Bronchial epithelial cell (primary cell): Measurements from ENCODE around the gene OR2AJ1. TPM values are rescaled to one million over a fixed set of nuclear protein-coding genes. Genes with fewer than 3 reads are reported as not detected.

Experiments used
- DNase-seq: peaks from one replicate; pipeline ENCODE4 v3.0.0-alpha.2; 2010; ENCODE audit warnings: low read depth
- FAIRE-seq: peaks from 2 replicates; lab custom pipeline; 2011; peaks lifted over from hg19 to GRCh38; lab: Jason Lieb, UNC
- H3K27me3 ChIP-seq: 2 replicates; pipeline ENCODE4 v1.5.1; 2011; ENCODE audit warnings: low read length; ENCODE audit not compliant: control insufficient read depth, insufficient read depth
- H3K36me3 ChIP-seq: 2 replicates; pipeline ENCODE4 v1.5.1; 2011; ENCODE audit warnings: low read length; ENCODE audit not compliant: control insufficient read depth, insufficient read depth
- H3K4me3 ChIP-seq: 2 replicates; pipeline ENCODE4 v1.5.1; 2011; ENCODE audit warnings: mild to moderate bottlenecking, low read depth, low read length, control low read depth
- CTCF ChIP-seq: IDR thresholded peaks from 2 replicates; pipeline ENCODE4 v1.5.1; 2011; ENCODE audit warnings: mild to moderate bottlenecking, moderate library complexity, low read length, control low read depth, inconsistent platforms; ENCODE audit not compliant: insufficient read depth, severe bottlenecking
- total RNA-seq: library from RNA; depleted of rRNA; stranded (reverse); fragments of >200 nt; gene quantifications from 2 replicates; pipeline ENCODE4 v1.2.1, GENCODE V29; 2014

OR2AJ1 gene
- total RNA-seq, 1 donor from 2014 or later, result not detected

- H3K36me3 ChIP-seq, result no peaks in the 10 kb centered on the region
- DNase-seq (no peak), FAIRE-seq (no peak)
- no peak for TF ChIP-seq CTCF
- no peak overlapping the region for H3K4me3 ChIP-seq
- H3K27me3 ChIP-seq, result no peaks in the 10 kb centered on the region
Observed at GRCh38 chr1:247904122-247904521, 20.6 kb upstream of the OR2AJ1 start.

GRCh38 chr1:247905181-247905580 lies 19.5 kb upstream of the OR2AJ1 start:
- no peak for FAIRE-seq
- no peak overlapping the region for H3K4me3 ChIP-seq
- H3K36me3 ChIP-seq, result no peaks in the 10 kb centered on the region
- H3K27me3 ChIP-seq, result no peaks in the 10 kb centered on the region
- no peak for TF ChIP-seq CTCF
- DNase-seq, result no peak

- no peak for TF ChIP-seq CTCF
- DNase-seq (no peak), FAIRE-seq (no peak)
- Histone ChIP-seq H3K36me3 (no peaks in the 10 kb centered on the region), H3K4me3 (no peak overlapping the region), H3K27me3 (no peaks in the 10 kb centered on the region)
Observed at GRCh38 chr1:247905910-247906503, 18.7 kb upstream of the OR2AJ1 start.

GRCh38 chr1:247906504-247907047 lies 18.1 kb upstream of the OR2AJ1 start:
- DNase-seq, result peak; percentile 41
- no peaks in the 10 kb centered on the region for H3K27me3 ChIP-seq
- FAIRE-seq, result no peak
- no peaks in the 10 kb centered on the region for H3K36me3 ChIP-seq
- H3K4me3 ChIP-seq, result no peak overlapping the region
- no peak for TF ChIP-seq CTCF

GRCh38 chr1:247908766-247909165 lies 15.9 kb upstream of the OR2AJ1 start:
- no peaks in the 10 kb centered on the region for H3K36me3 ChIP-seq
- FAIRE-seq, result no peak
- no peak for TF ChIP-seq CTCF
- DNase-seq, result no peak
- H3K4me3 ChIP-seq, result no peak overlapping the region
- no peaks in the 10 kb centered on the region for H3K27me3 ChIP-seq

GRCh38 chr1:247913786-247914185 lies 10.9 kb upstream of the OR2AJ1 start:
- FAIRE-seq (no peak), DNase-seq (no peak)
- TF ChIP-seq CTCF, result no peak
- Histone ChIP-seq H3K27me3 (no peaks in the 10 kb centered on the region), H3K4me3 (no peak overlapping the region), H3K36me3 (no peaks in the 10 kb centered on the region)
